GM10248 (cell line): ENCODE results near the gene RIN3.

Source experiments
- CTCF ChIA-PET: fragments of 300-600 bp; sonication (Branson Sonifier 250); formaldehyde crosslinking; extraction: SDS; loops from one replicate; lab custom pipeline; 2021; ENCODE audit warnings: antibody characterized with exemption; lab: Yijun Ruan, JAX
- POLR2A ChIA-PET: fragments of 350-650 bp; sonication (Branson Sonifier 250); formaldehyde crosslinking; extraction: SDS; loops from one replicate; lab custom pipeline; 2020; ENCODE audit warnings: antibody characterized with exemption; lab: Yijun Ruan, JAX
- DNase-seq: peaks from one replicate; pipeline ENCODE4 v3.0.0; 2012; ENCODE audit errors: extremely low spot score
- CTCF ChIP-seq: IDR thresholded peaks from 2 replicates; pipeline ENCODE4 v1.5.1; 2012; ENCODE audit warnings: mild to moderate bottlenecking, low read depth; ENCODE audit errors: extremely low read depth, missing control alignments, control extremely low read depth

The RIN3 gene

GRCh38 chr14:92709340-92710000 is 195.9 kb downstream of the RIN3 start:
- TF ChIP-seq CTCF, result no peak
- POLR2A ChIA-PET, result interaction anchor here (0.6 kb wide), 2 partner anchors 39 to 90 kb away, joined by 3 to 4 read pairs; partner anchors contain the start of gene LGMN
- no peak for DNase-seq
- CTCF ChIA-PET, result interaction anchor here (1.4 to 12.3 kb wide), 2 partner anchors 26 to 75 kb away, joined by 3 to 177 read pairs; no protein-coding TSS in a partner anchor

- no peak for TF ChIP-seq CTCF
- ChIA-PET CTCF (interaction anchor here (12.3 kb wide), 1 partner anchor 75 kb away, joined by 177 read pairs; no protein-coding TSS in a partner anchor), POLR2A (interaction anchor here (0.6 kb wide), 2 partner anchors 39 to 89 kb away, joined by 3 to 4 read pairs; partner anchors contain the start of gene LGMN)
- DNase-seq, result no peak
Measured at GRCh38 chr14:92710001-92710341, 196.4 kb downstream of the RIN3 start.

GRCh38 chr14:92711976-92712653 is 198.5 kb downstream of the RIN3 start:
- ChIA-PET POLR2A (no interaction called here), CTCF (interaction anchor here (0.7 to 12.3 kb wide), 6 partner anchors 9 to 740 kb away, joined by 3 to 177 read pairs (median 6); partner anchors contain the start of gene CPSF2)
- no peak for TF ChIP-seq CTCF
- no peak for DNase-seq

- CTCF ChIA-PET, result interaction anchor here (0.7 to 12.3 kb wide), 8 partner anchors 9 to 740 kb away, joined by 3 to 177 read pairs (median 6); partner anchors contain the start of gene CPSF2
- TF ChIP-seq CTCF, result no peak
- DNase-seq, result no peak
- POLR2A ChIA-PET, result no interaction called here
Measured at GRCh38 chr14:92712654-92713051, 199.1 kb downstream of the RIN3 start.

- POLR2A ChIA-PET, result interaction anchor here (0.6 to 0.8 kb wide), 2 partner anchors 171 to 297 kb away, joined by 3 to 4 read pairs; no protein-coding TSS in a partner anchor
- CTCF ChIA-PET, result interaction anchor here (0.7 to 12.3 kb wide), 13 partner anchors 8 to 150 kb away, joined by 3 to 177 read pairs (median 4); no protein-coding TSS in a partner anchor
- peak; percentile 76 for TF ChIP-seq CTCF
- DNase-seq, result peak; percentile 85
Measured at GRCh38 chr14:92714739-92715307, 201.2 kb downstream of the RIN3 start.

GRCh38 chr14:92716131-92716530 is 202.6 kb downstream of the RIN3 start:
- DNase-seq, result no peak
- CTCF ChIA-PET, result interaction anchor here (1.5 to 12.3 kb wide), 5 partner anchors 10 to 69 kb away, joined by 7 to 177 read pairs (median 8); no protein-coding TSS in a partner anchor
- POLR2A ChIA-PET, result no interaction called here
- TF ChIP-seq CTCF, result no peak
